ENCODE data around the gene PIR.

Gene PIR

GRCh38 chrX:15493118-15493962, at the start of gene PIR (continued):
- TF ChIP-seq KLF7 (tag by site-specific recombination; IDR thresholded peaks at IDR 0.05; ENCODE audit: borderline replicate concordance) (no peak), SCRT2 (tag by site-specific recombination; IDR thresholded peaks at IDR 0.05) (no peak), ZNF157 (tag by site-specific recombination; IDR thresholded peaks at IDR 0.05) (no peak), PRDM10 (tag by site-specific recombination; IDR thresholded peaks at IDR 0.05) (peak; percentile 76), KLF8 (tag by site-specific recombination; IDR thresholded peaks at IDR 0.05) (peak; percentile 52), ZNF280D (tag by site-specific recombination; IDR thresholded peaks at IDR 0.05) (no peak), ZNF221 (tag by site-specific recombination; IDR thresholded peaks at IDR 0.05; ENCODE audit: borderline replicate concordance) (no peak), ZNF280C (tag by site-specific recombination; IDR thresholded peaks at IDR 0.05) (no peak), ZNF785 (tag by site-specific recombination; IDR thresholded peaks at IDR 0.05) (no peak), ZNF324 (tag by site-specific recombination; IDR thresholded peaks at IDR 0.05) (no peak), ZNF791 (tag by site-specific recombination; IDR thresholded peaks at IDR 0.05) (no peak), ZEB2 (tag by site-specific recombination; IDR thresholded peaks at IDR 0.05) (0 out of 2 replicates have a peak, but pooled peaks have one; percentile 18), AEBP2 (tag by site-specific recombination; IDR thresholded peaks at IDR 0.05; ENCODE audit: borderline replicate concordance) (no peak), ZNF433 (tag by site-specific recombination; IDR thresholded peaks at IDR 0.05; ENCODE audit: low read depth) (no peak), ZNF571 (tag by site-specific recombination; IDR thresholded peaks at IDR 0.05) (no peak), ZNF121 (tag by site-specific recombination; IDR thresholded peaks at IDR 0.05) (no peak), ZBTB6 (tag by site-specific recombination; IDR thresholded peaks at IDR 0.05) (no peak), ZNF394 (tag by site-specific recombination; IDR thresholded peaks at IDR 0.05; ENCODE audit: borderline replicate concordance) (no peak), OVOL3 (tag by site-specific recombination; IDR thresholded peaks at IDR 0.05) (no peak), ZNF426 (tag by site-specific recombination; IDR thresholded peaks at IDR 0.05) (no peak), SALL2 (tag by site-specific recombination; IDR thresholded peaks at IDR 0.05; ENCODE audit: borderline replicate concordance) (no peak), KLF17 (tag by site-specific recombination; IDR thresholded peaks at IDR 0.05) (no peak), SP3 (tag by site-specific recombination; IDR thresholded peaks at IDR 0.05) (peak; percentile 72), ZBTB44 (tag by site-specific recombination; IDR thresholded peaks at IDR 0.05) (no peak)

Measured in HEK293 (cell line).